Muscle layer of duodenum (tissue), 2 donors: ENCODE measurements around the gene ZNF469.

ENCODE experiments used
- H3K27ac ChIP-seq: one replicate; pipeline ENCODE4 v1.7.0; 2013; ENCODE audit warnings: mild to moderate bottlenecking, low read length
- H3K27me3 ChIP-seq: one replicate; pipeline ENCODE4 v1.7.0; 2013; ENCODE audit warnings: low read depth, mild to moderate bottlenecking, control low read depth, low read length
- H3K36me3 ChIP-seq, 2 donors: one replicate each; pipeline ENCODE4 v1.7.0; 2013; ENCODE audit warnings: low read length in 2 of 2, control low read depth in 1 of 2, mild to moderate bottlenecking in 1 of 2; ENCODE audit not compliant: insufficient read depth in 2 of 2, control insufficient read depth in 1 of 2
- H3K4me1 ChIP-seq, 2 donors: one replicate each; pipeline ENCODE4 v1.7.0; 2013; ENCODE audit warnings: low read length in 2 of 2, mild to moderate bottlenecking in 2 of 2, control low read depth in 1 of 2, moderate library complexity in 1 of 2; ENCODE audit not compliant: insufficient read depth in 2 of 2, control insufficient read depth in 1 of 2
- H3K4me3 ChIP-seq, 2 donors: one replicate each; pipeline ENCODE4 v1.7.0; 2013; ENCODE audit warnings: low read length in 2 of 2, low read depth in 1 of 2, mild to moderate bottlenecking in 1 of 2
- H3K9me3 ChIP-seq, 2 donors: one replicate each; pipeline ENCODE4 v1.7.0; 2013; ENCODE audit warnings: low read length in 2 of 2, control low read depth in 1 of 2, mild to moderate bottlenecking in 1 of 2; ENCODE audit not compliant: control insufficient read depth in 1 of 2
- donor health status: healthy.

Gene ZNF469

GRCh38 chr16:88390265-88390664 lies 7.5 kb downstream of the ZNF469 start:
- Histone ChIP-seq H3K27me3 (no peaks in the 10 kb centered on the region), H3K36me3 (no peaks in the 10 kb centered on the region), H3K4me3 (no peak overlapping the region), H3K9me3 (no peaks in the 10 kb centered on the region), H3K27ac (no peak overlapping the region), H3K4me1 (no peaks in the 10 kb centered on the region)

- Histone ChIP-seq H3K27ac (no peak overlapping the region), H3K9me3 (no peaks in the 10 kb centered on the region)
These were observed 8.0 kb downstream of the ZNF469 start for GRCh38 chr16:88390735-88391134.

GRCh38 chr16:88391144-88391850 lies 8.5 kb downstream of the ZNF469 start:
- H3K4me3 ChIP-seq, result no peak overlapping the region
- H3K27me3 ChIP-seq, result no peaks in the 10 kb centered on the region
- H3K27ac ChIP-seq, result no peak overlapping the region
- no peaks in the 10 kb centered on the region for H3K4me1 ChIP-seq
- H3K9me3 ChIP-seq, result no peaks in the 10 kb centered on the region
- no peaks in the 10 kb centered on the region for H3K36me3 ChIP-seq

More at GRCh38 chr16:88390735-88391134, 8.0 kb downstream of the ZNF469 start:
- Histone ChIP-seq H3K4me1 (no peaks in the 10 kb centered on the region), H3K4me3 (no peak overlapping the region), H3K36me3 (no peaks in the 10 kb centered on the region), H3K27me3 (no peaks in the 10 kb centered on the region)

GRCh38 chr16:88392111-88392510 lies 9.4 kb downstream of the ZNF469 start:
- Histone ChIP-seq H3K9me3 (no peaks in the 10 kb centered on the region), H3K4me3 (no peak overlapping the region), H3K36me3 (no peaks in the 10 kb centered on the region), H3K27me3 (no peaks in the 10 kb centered on the region), H3K4me1 (no peaks in the 10 kb centered on the region), H3K27ac (no peak overlapping the region)

- no peaks in the 10 kb centered on the region for H3K4me1 ChIP-seq
- no peaks in the 10 kb centered on the region for H3K9me3 ChIP-seq
- H3K27me3 ChIP-seq, result no peaks in the 10 kb centered on the region
- no peak overlapping the region for H3K4me3 ChIP-seq
- no peak overlapping the region for H3K27ac ChIP-seq
- no peaks in the 10 kb centered on the region for H3K36me3 ChIP-seq
These were observed 9.9 kb downstream of the ZNF469 start for GRCh38 chr16:88392616-88393015.

- Histone ChIP-seq H3K4me1 (no peaks in the 10 kb centered on the region), H3K9me3 (no peaks in the 10 kb centered on the region)
These were observed 10.3 kb downstream of the ZNF469 start for GRCh38 chr16:88393034-88393433.

GRCh38 chr16:88393571-88393970 lies 10.8 kb downstream of the ZNF469 start:
- Histone ChIP-seq H3K27me3 (no peaks in the 10 kb centered on the region), H3K4me3 (no peak overlapping the region), H3K9me3 (no peaks in the 10 kb centered on the region), H3K36me3 (no peaks in the 10 kb centered on the region), H3K4me1 (no peaks in the 10 kb centered on the region), H3K27ac (no peak overlapping the region)

More at GRCh38 chr16:88393034-88393433, 10.3 kb downstream of the ZNF469 start:
- H3K4me3 ChIP-seq, result no peak overlapping the region
- no peak overlapping the region for H3K27ac ChIP-seq
- H3K27me3 ChIP-seq, result no peaks in the 10 kb centered on the region
- no peaks in the 10 kb centered on the region for H3K36me3 ChIP-seq

- Histone ChIP-seq H3K36me3 (no peaks in the 10 kb centered on the region), H3K27ac (no peak overlapping the region), H3K27me3 (no peaks in the 10 kb centered on the region), H3K4me3 (no peak overlapping the region), H3K4me1 (no peaks in the 10 kb centered on the region), H3K9me3 (no peaks in the 10 kb centered on the region)
These were observed 11.7 kb downstream of the ZNF469 start for GRCh38 chr16:88394426-88394825.

GRCh38 chr16:88395669-88396584 lies 13.2 kb downstream of the ZNF469 start:
- Histone ChIP-seq H3K4me3 (no peak overlapping the region), H3K4me1 (no peaks in the 10 kb centered on the region), H3K27me3 (no peaks in the 10 kb centered on the region), H3K27ac (no peak overlapping the region), H3K9me3 (no peaks in the 10 kb centered on the region), H3K36me3 (no peaks in the 10 kb centered on the region)

GRCh38 chr16:88398170-88398873 lies 15.6 kb downstream of the ZNF469 start:
- no peak overlapping the region for H3K4me3 ChIP-seq
- no peaks in the 10 kb centered on the region for H3K36me3 ChIP-seq
- H3K4me1 ChIP-seq, result no peaks in the 10 kb centered on the region
- H3K27me3 ChIP-seq, result no peaks in the 10 kb centered on the region
- no peaks in the 10 kb centered on the region for H3K9me3 ChIP-seq
- no peak overlapping the region for H3K27ac ChIP-seq

GRCh38 chr16:88398874-88399178 lies 16.1 kb downstream of the ZNF469 start:
- H3K36me3 ChIP-seq, result no peaks in the 10 kb centered on the region
- no peaks in the 10 kb centered on the region for H3K27me3 ChIP-seq

More at GRCh38 chr16:88398874-88399178, 16.1 kb downstream of the ZNF469 start:
- no peak overlapping the region for H3K27ac ChIP-seq
- H3K9me3 ChIP-seq, result no peaks in the 10 kb centered on the region
- no peaks in the 10 kb centered on the region for H3K4me1 ChIP-seq
- H3K4me3 ChIP-seq, result no peak overlapping the region
